H1 (cell line): Measurements from ENCODE around the gene FOXJ2. TPM values are rescaled to one million over a fixed set of nuclear protein-coding genes. Genes with fewer than 3 reads are reported as not detected.

Experiments
- CTCF ChIA-PET: fragments of 300-600 bp; sonication (Branson Sonifier 250); formaldehyde crosslinking; loops from one replicate; lab custom pipeline; 2021; ENCODE audit not compliant: partially characterized antibody; lab: Charles Lee
- POLR2A ChIA-PET: fragments of 300-600 bp; sonication (Branson Sonifier 250); formaldehyde crosslinking; loops from one replicate; lab custom pipeline; 2021; ENCODE audit warnings: inconsistent platforms; ENCODE audit not compliant: partially characterized antibody; lab: Charles Lee
- DNase-seq, 2 experiments: peaks; one replicate each; pipeline versions ENCODE4 v3.0.0 to v3.0.0-alpha.2; 2010 to 2022; ENCODE audit warnings: low spot score in 2 of 2, low read depth in 1 of 2, mixed read lengths in 1 of 2
- FAIRE-seq: peaks from 2 replicates; lab custom pipeline; 2011; peaks lifted over from hg19 to GRCh38; lab: Jason Lieb, UNC
- H2AFZ ChIP-seq: 2 replicates; pipeline ENCODE4 v1.8.1; 2012; ENCODE audit warnings: low read length, inconsistent platforms
- H2AK5ac ChIP-seq: 2 replicates; pipeline ENCODE4 v1.6.1; 2013; ENCODE audit warnings: low read depth, low read length
- H2BK120ac ChIP-seq: replicated peaks from 2 replicates; pipeline ENCODE3; 2013; ENCODE audit warnings: low read depth, low read length, inconsistent platforms
- H2BK12ac ChIP-seq: 2 replicates; pipeline ENCODE4 v1.6.1; 2013; ENCODE audit warnings: low read depth, low read length
- H2BK15ac ChIP-seq: 2 replicates; pipeline ENCODE4 v1.6.1; 2013; ENCODE audit warnings: low read length
- H2BK20ac ChIP-seq: 2 replicates; pipeline ENCODE4 v1.6.1; 2013; ENCODE audit warnings: low read length
- H2BK5ac ChIP-seq: 2 replicates; pipeline ENCODE4 v1.6.1; 2013; ENCODE audit warnings: low read depth, low read length
- H3K14ac ChIP-seq: 2 replicates; pipeline ENCODE4 v1.6.1; 2013; ENCODE audit warnings: inconsistent platforms; ENCODE audit not compliant: insufficient read length
- H3K18ac ChIP-seq: 2 replicates; pipeline ENCODE4 v1.6.1; 2013; ENCODE audit warnings: low read length; ENCODE audit errors: extremely low read depth
- H3K23ac ChIP-seq: 2 replicates; pipeline ENCODE4 v1.6.1; 2013; ENCODE audit warnings: inconsistent platforms; ENCODE audit not compliant: insufficient read length
- H3K23me2 ChIP-seq: 2 replicates; pipeline ENCODE4 v1.6.1; 2013; ENCODE audit warnings: low read depth, low read length
- H3K27ac ChIP-seq: 2 replicates; pipeline ENCODE4 v1.6.1; 2011; ENCODE audit warnings: low read depth, low read length, inconsistent platforms
- H3K27me3 ChIP-seq, 4 experiments: replicated peaks in 1 of 4; 1 replicate in 1 of 4; 2 replicates in 3 of 4; pipeline versions ENCODE4 v1.6.1 to v1.8.1; 2011 to 2013; ENCODE audit warnings: low read length in 3 of 4, mild to moderate bottlenecking in 3 of 4, inconsistent platforms in 2 of 4, mixed read lengths in 2 of 4, moderate library complexity in 1 of 4; ENCODE audit not compliant: control insufficient read depth in 3 of 4, insufficient read depth in 3 of 4; ENCODE audit errors: extremely low read depth in 1 of 4
- H3K36me3 ChIP-seq, 4 experiments: 2 replicates each; pipeline versions ENCODE4 v1.6.1 to v1.8.1; 2011 to 2013; ENCODE audit warnings: mild to moderate bottlenecking in 4 of 4, low read length in 3 of 4, moderate library complexity in 2 of 4, control low read depth in 1 of 4, inconsistent platforms in 1 of 4; ENCODE audit not compliant: insufficient read depth in 4 of 4, control insufficient read depth in 2 of 4
- H3K4ac ChIP-seq: replicated peaks from 2 replicates; pipeline ENCODE3; 2013; ENCODE audit warnings: low read length, low read depth, mixed read lengths, inconsistent platforms; ENCODE audit not compliant: insufficient read length
- H3K4me1 ChIP-seq, 4 experiments: replicated peaks in 1 of 4; 1 replicate in 1 of 4; 2 replicates in 3 of 4; pipeline versions ENCODE4 v1.6.1 to v1.8.1; 2011 to 2013; ENCODE audit warnings: low read length in 3 of 4, inconsistent platforms in 2 of 4, mixed read lengths in 1 of 4; ENCODE audit not compliant: insufficient read depth in 4 of 4, control insufficient read depth in 3 of 4
- H3K4me2 ChIP-seq, 2 experiments: 2 replicates each; pipeline versions ENCODE4 v1.6.1 to v1.8.1; 2011 to 2013; ENCODE audit warnings: low read depth in 2 of 2, low read length in 2 of 2, control low read depth in 1 of 2, inconsistent platforms in 1 of 2, mild to moderate bottlenecking in 1 of 2; ENCODE audit not compliant: insufficient read depth in 1 of 2
- H3K4me3 ChIP-seq, 4 experiments: fragments of 200-600, 300-600 bp in 1 of 4; sonication (generic), shearing (Covaris generic), sonication (Bioruptor Twin) in 1 of 4; 2 replicates each; pipeline versions ENCODE4 v1.5.1 to v1.8.1; 2011 to 2016; ENCODE audit warnings: low read length in 4 of 4, low read depth in 3 of 4, control low read depth in 2 of 4, inconsistent platforms in 2 of 4, mild to moderate bottlenecking in 2 of 4, mixed read lengths in 1 of 4, moderate library complexity in 1 of 4; ENCODE audit not compliant: insufficient read depth in 2 of 4; ENCODE audit errors: extremely low read depth in 1 of 4
- H3K56ac ChIP-seq: replicated peaks from 2 replicates; pipeline ENCODE3; 2013; ENCODE audit warnings: low read depth, mild to moderate bottlenecking, mixed read lengths, low read length, inconsistent platforms; ENCODE audit not compliant: insufficient read length
- H3K79me1 ChIP-seq: 2 replicates; pipeline ENCODE4 v1.6.1; 2013; ENCODE audit warnings: low read depth, low read length, control low read depth
- H3K79me2 ChIP-seq, 2 experiments: 2 replicates each; pipeline versions ENCODE4 v1.6.1 to v1.8.1; 2012 to 2013; ENCODE audit warnings: low read length in 2 of 2, mild to moderate bottlenecking in 2 of 2, inconsistent platforms in 1 of 2; ENCODE audit not compliant: insufficient read depth in 2 of 2, control insufficient read depth in 1 of 2
- H3K9ac ChIP-seq, 4 experiments: replicated peaks in 1 of 4; 1 replicate in 1 of 4; 2 replicates in 3 of 4; pipeline versions ENCODE4 v1.6.1 to v1.8.1; 2011 to 2013; ENCODE audit warnings: low read depth in 3 of 4, low read length in 3 of 4, control low read depth in 2 of 4, mild to moderate bottlenecking in 2 of 4, moderate library complexity in 2 of 4, inconsistent platforms in 1 of 4; ENCODE audit errors: extremely low read depth in 1 of 4
- H3K9me3 ChIP-seq, 2 experiments: 2 replicates each; pipeline versions ENCODE4 v1.6.1 to v1.8.1; 2012 to 2013; ENCODE audit warnings: mild to moderate bottlenecking in 2 of 2, moderate library complexity in 2 of 2, control low read depth in 1 of 2, inconsistent platforms in 1 of 2, low read depth in 1 of 2, low read length in 1 of 2, mixed read lengths in 1 of 2; ENCODE audit not compliant: insufficient read depth in 2 of 2
- H4K20me1 ChIP-seq, 2 experiments: replicated peaks in 1 of 2; 2 replicates each; pipeline versions ENCODE3 to v1.8.1; 2011 to 2013; ENCODE audit warnings: inconsistent platforms in 2 of 2, low read length in 2 of 2, mild to moderate bottlenecking in 1 of 2; ENCODE audit not compliant: insufficient read depth in 2 of 2, control insufficient read depth in 1 of 2
- H4K5ac ChIP-seq: 2 replicates; pipeline ENCODE4 v1.6.1; 2013; ENCODE audit warnings: low read length, low read depth, mixed read lengths, inconsistent platforms; ENCODE audit not compliant: insufficient read length
- H4K8ac ChIP-seq: 2 replicates; pipeline ENCODE4 v1.8.0; 2013; ENCODE audit warnings: mild to moderate bottlenecking, moderate library complexity, low read length, inconsistent platforms; ENCODE audit not compliant: insufficient read depth; ENCODE audit errors: extremely low read depth
- H4K91ac ChIP-seq: replicated peaks from 2 replicates; pipeline ENCODE3; 2013; ENCODE audit warnings: low read length, mixed read lengths, inconsistent platforms; ENCODE audit not compliant: insufficient read length
- CREB1 ChIP-seq: IDR thresholded peaks from 2 replicates; pipeline ENCODE4 v1.6.1; 2012; ENCODE audit warnings: inconsistent platforms
- CTBP2 ChIP-seq: IDR thresholded peaks from 2 replicates; pipeline ENCODE4 v1.7.0; 2011; ENCODE audit warnings: borderline replicate concordance, mild to moderate bottlenecking, moderate library complexity, mixed read lengths, low read length; ENCODE audit not compliant: insufficient read depth, insufficient read length
- HDAC6 ChIP-seq: IDR thresholded peaks from one replicate; pipeline ENCODE4 v1.7.1; 2012; ENCODE audit warnings: low read depth, mild to moderate bottlenecking, inconsistent platforms, low read length, moderate library complexity
- KDM4A ChIP-seq: IDR thresholded peaks from one replicate; pipeline ENCODE4 v1.7.1; 2012; ENCODE audit warnings: low read depth, mild to moderate bottlenecking, moderate library complexity, low read length, inconsistent platforms; ENCODE audit not compliant: severe bottlenecking
- PHF8 ChIP-seq: fragments of 200-600 bp; sonication (generic); conservative IDR thresholded peaks from 2 replicates; pipeline ENCODE4 v1.7.1; 2012; ENCODE audit warnings: low read depth, mild to moderate bottlenecking, inconsistent platforms, low read length, moderate library complexity
- RBBP5 ChIP-seq: IDR thresholded peaks from 2 replicates; pipeline ENCODE4 v1.7.1; 2012; ENCODE audit warnings: low read depth, mild to moderate bottlenecking, inconsistent platforms, low read length, moderate library complexity, borderline replicate concordance
- SIRT6 ChIP-seq: IDR thresholded peaks from one replicate; pipeline ENCODE4 v1.7.1; 2012; ENCODE audit warnings: low read length, inconsistent platforms
- SIX5 ChIP-seq: IDR thresholded peaks from 2 replicates; pipeline ENCODE4 v1.6.1; 2011; ENCODE audit warnings: mild to moderate bottlenecking, low read depth, low read length
- SUZ12 ChIP-seq: fragments of 200-600 bp; sonication (generic); IDR thresholded peaks from 2 replicates; pipeline ENCODE4 v1.6.1; 2012; ENCODE audit warnings: mild to moderate bottlenecking, inconsistent platforms, low read length, moderate library complexity, mixed read lengths
- TAF1 ChIP-seq: IDR thresholded peaks from 2 replicates; pipeline ENCODE4 v1.6.1; 2011; ENCODE audit warnings: mild to moderate bottlenecking, low read depth, low read length
- TAF7 ChIP-seq: optimal IDR thresholded peaks from 2 replicates; pipeline ENCODE3; 2011; ENCODE audit warnings: low read depth, mild to moderate bottlenecking, inconsistent platforms, low read length, moderate library complexity, borderline replicate concordance
- USF2 ChIP-seq: IDR thresholded peaks from 2 replicates; pipeline ENCODE4 v1.6.1; 2011; ENCODE audit warnings: low read length, improper control_type of control experiment
- YY1 ChIP-seq: IDR thresholded peaks from 2 replicates; pipeline ENCODE4 v1.6.1; 2011; ENCODE audit warnings: low read depth, mild to moderate bottlenecking, low read length
- WGBS, 2 experiments: shearing (Covaris generic) in 1 of 2; methylation state at CpG; one replicate each; pipeline versions ENCODE4 v1.1.6 to v1.1.7; 2013 to 2015; ENCODE audit warnings: low lambda C conversion rate in 2 of 2, mixed read lengths in 2 of 2, inconsistent platforms in 1 of 2, low coverage in 1 of 2, missing lambda C conversion rate in 1 of 2; ENCODE audit not compliant: insufficient replicate concordance in 2 of 2, insufficient coverage in 1 of 2, insufficient read length in 1 of 2; ENCODE audit errors: extremely low coverage in 1 of 2, missing lambda C conversion rate in 1 of 2; 5-methylcytosine and 5-hydroxymethylcytosine counted together
- polyA plus RNA-seq, 7 experiments: library from polyadenylated mRNA; depleted of rRNA in 3 of 7; stranded (reverse) in 5 of 7; unstranded in 2 of 7; fragments of >200 nt in 5 of 7; fragments of 200-250 nt in 2 of 7; gene quantifications; 1 replicate in 5 of 7; 2 replicates in 1 of 7; 4 replicates in 1 of 7; pipeline versions ENCODE4 v1.2.1 to v1.2.3, GENCODE V29; 2011 to 2013; ENCODE audit warnings: missing spikeins in 2 of 7, mixed read lengths in 2 of 7
- total RNA-seq: library from RNA; stranded (reverse); fragmentation: NEBNext Ultra II Directional; extraction: Animal tissue kit (Norgen Biotek cat#: 25700); gene quantifications from 2 replicates; pipeline ENCODE4 v1.2.1, GENCODE V29; 2021

Gene FOXJ2
- total and polyA plus RNA-seq, 2 of the 8 experiments (the other 6 are each of a cell fraction or from before 2014, with no cell fraction given): 4.2 to 9.3 TPM

GRCh38 chr12:7994731-7995205 is 37.7 kb upstream of the FOXJ2 start:
- H4K20me1 ChIP-seq: no peaks in the 10 kb centered on the region
- no peaks in the 10 kb centered on the region for H3K23me2 ChIP-seq
- no peaks in the 10 kb centered on the region for H3K36me3 ChIP-seq
- H3K9me3 ChIP-seq: peaks cover 5 to 10% of the 10 kb centered on the region in 2 experiments
- no peaks in the 10 kb centered on the region for H3K27me3 ChIP-seq
- H3K18ac ChIP-seq: no peak overlapping the region
- no peak overlapping the region for H2BK15ac ChIP-seq
- peak overlapping the region; percentile 2; the same call in 1 of the 2 replicates for H2BK12ac ChIP-seq
- H3K27ac ChIP-seq: no peak overlapping the region
- CTCF ChIA-PET: interaction anchor here (0.7 to 4.4 kb wide), 21 partner anchors 10 to 352 kb away, joined by 3 to 66 read pairs (median 4); partner anchors contain the start of gene SLC2A3
- H4K91ac ChIP-seq: no peak overlapping the region
- no peak overlapping the region for H3K14ac ChIP-seq
- H2BK20ac ChIP-seq: peak overlapping the region; percentile 0; the same call in 1 of the 2 replicates
- H2AK5ac ChIP-seq: no peak overlapping the region
- no peak overlapping the region for H3K9ac ChIP-seq
- H3K4ac ChIP-seq: peak overlapping the region; percentile 32
- peaks cover 0 to 6% (median 2%) of the 10 kb centered on the region in 4 experiments; a peak in 5 of 7 replicates for H3K4me1 ChIP-seq
- WGBS, 2 experiments: 77 to 100% methylated on average over 1 to 7 of the region's 7 CpGs
- H3K79me2 ChIP-seq: no peaks in the 10 kb centered on the region
- H2BK120ac ChIP-seq: no peak overlapping the region
- no peak overlapping the region for H3K4me3 ChIP-seq
- POLR2A ChIA-PET: interaction anchor here (1.1 to 4.2 kb wide), 6 partner anchors 24 to 89 kb away, joined by 3 to 25 read pairs (median 6); partner anchors contain the start of gene SLC2A3
- DNase-seq (no peak), FAIRE-seq (peak; percentile 68)
- no peaks in the 10 kb centered on the region for H3K79me1 ChIP-seq
- H3K56ac ChIP-seq: no peak overlapping the region
- no peak overlapping the region for H2AFZ ChIP-seq
- peak overlapping the region; percentile 22; the same call in 1 of the 2 replicates for H2BK5ac ChIP-seq
- H4K5ac ChIP-seq: no peak overlapping the region
- no peak overlapping the region for H3K23ac ChIP-seq
- H4K8ac ChIP-seq: no peak overlapping the region
- 0 out of 4 replicates have a peak overlapping the region, but pooled peaks of 1 of the 2 experiments have one; percentile 36 for H3K4me2 ChIP-seq
- TF ChIP-seq SUZ12: no peak
- no peak for TF ChIP-seq TAF7
- no peak for TF ChIP-seq YY1
- TF ChIP-seq CREB1: no peak
- TF ChIP-seq USF2: no peak
- TF ChIP-seq SIX5: no peak
- TF ChIP-seq TAF1: no peak
- no peak for TF ChIP-seq HDAC6
- TF ChIP-seq CTBP2: no peak
- no peak for TF ChIP-seq RBBP5
- TF ChIP-seq PHF8: no peak
- no peak for TF ChIP-seq SIRT6
- no peak for TF ChIP-seq KDM4A
